Measurements from ENCODE around the gene NEK6. TPM values are rescaled to one million over a fixed set of nuclear protein-coding genes. Genes with fewer than 3 reads are reported as not detected.
A peak's percentile ranks its signal among the peaks of the same experiment; 100 is the strongest.

NEK6 gene
- polyA plus RNA-seq, 1 experiment: 73.6 TPM

- CTCF ChIA-PET: no interaction called here
- TF ChIP-seq CTCF (IDR thresholded peaks at IDR 0.05; ENCODE audit: insufficient read depth, low read depth, low read length): no peak
- Histone ChIP-seq H3K36me3 (ENCODE audit: control insufficient read depth, insufficient read depth, low read length) (no peaks in the 10 kb centered on the region), H3K27me3 (ENCODE audit: control insufficient read depth, insufficient read depth, low read length) (peaks cover 2% of the 10 kb centered on the region), H3K4me3 (ENCODE audit: low read depth, low read length) (no peak overlapping the region)
- POLR2A ChIA-PET: no interaction called here
- no peak for DNase-seq (ENCODE audit: low read depth)
Observed at GRCh38 chr9:124210697-124211096, 47.1 kb upstream of the NEK6 start.

- H3K4me3 ChIP-seq (ENCODE audit: low read depth, low read length): no peak overlapping the region
- H3K36me3 ChIP-seq (ENCODE audit: control insufficient read depth, insufficient read depth, low read length): no peaks in the 10 kb centered on the region
- CTCF ChIA-PET: no interaction called here
- POLR2A ChIA-PET: no interaction called here
- DNase-seq (ENCODE audit: low read depth): peak; percentile 38
- H3K27me3 ChIP-seq (ENCODE audit: control insufficient read depth, insufficient read depth, low read length): no peaks in the 10 kb centered on the region
- no peak for TF ChIP-seq CTCF (IDR thresholded peaks at IDR 0.05; ENCODE audit: insufficient read depth, low read depth, low read length)
Observed at GRCh38 chr9:124212381-124213050, 45.2 kb upstream of the NEK6 start.

GRCh38 chr9:124213396-124213795, 44.4 kb upstream of the NEK6 start:
- no peak for TF ChIP-seq CTCF (IDR thresholded peaks at IDR 0.05; ENCODE audit: insufficient read depth, low read depth, low read length)
- ChIA-PET POLR2A (no interaction called here), CTCF (no interaction called here)
- H3K4me3 ChIP-seq (ENCODE audit: low read depth, low read length): no peak overlapping the region
- no peak for DNase-seq (ENCODE audit: low read depth)
- no peaks in the 10 kb centered on the region for H3K36me3 ChIP-seq (ENCODE audit: control insufficient read depth, insufficient read depth, low read length)
- no peaks in the 10 kb centered on the region for H3K27me3 ChIP-seq (ENCODE audit: control insufficient read depth, insufficient read depth, low read length)

GRCh38 chr9:124214116-124214515, 43.6 kb upstream of the NEK6 start:
- no peak for DNase-seq (ENCODE audit: low read depth)
- H3K27me3 ChIP-seq (ENCODE audit: control insufficient read depth, insufficient read depth, low read length): no peaks in the 10 kb centered on the region
- ChIA-PET CTCF (interaction anchor here (0.6 kb wide), 1 partner anchor 323 kb away, joined by 3 read pairs; no protein-coding TSS in a partner anchor), POLR2A (no interaction called here)
- no peaks in the 10 kb centered on the region for H3K36me3 ChIP-seq (ENCODE audit: control insufficient read depth, insufficient read depth, low read length)
- no peak for TF ChIP-seq CTCF (IDR thresholded peaks at IDR 0.05; ENCODE audit: insufficient read depth, low read depth, low read length)
- H3K4me3 ChIP-seq (ENCODE audit: low read depth, low read length): no peak overlapping the region

- Histone ChIP-seq H3K4me3 (ENCODE audit: low read depth, low read length) (no peak overlapping the region), H3K36me3 (ENCODE audit: control insufficient read depth, insufficient read depth, low read length) (no peaks in the 10 kb centered on the region), H3K27me3 (ENCODE audit: control insufficient read depth, insufficient read depth, low read length) (no peaks in the 10 kb centered on the region)
- TF ChIP-seq CTCF (IDR thresholded peaks at IDR 0.05; ENCODE audit: insufficient read depth, low read depth, low read length): no peak
- ChIA-PET POLR2A (no interaction called here), CTCF (interaction anchor here (0.6 to 1.0 kb wide), 2 partner anchors 8 to 322 kb away, joined by 3 to 4 read pairs; no protein-coding TSS in a partner anchor)
- DNase-seq (ENCODE audit: low read depth): no peak
Observed at GRCh38 chr9:124214596-124215367, 43.0 kb upstream of the NEK6 start.
